GM15510 (cell line): ENCODE measurements around the gene BARHL1.

ENCODE experiments used
- POLR2A ChIP-seq: IDR thresholded peaks from 3 replicates; pipeline ENCODE4 v1.6.1; 2011; ENCODE audit warnings: borderline replicate concordance; ENCODE audit not compliant: insufficient read length; ENCODE audit errors: extremely low read depth

BARHL1 gene

GRCh38 chr9:132588501-132589147 is 6.2 kb downstream of the BARHL1 start:
- no peak for TF ChIP-seq POLR2A

DNA sequence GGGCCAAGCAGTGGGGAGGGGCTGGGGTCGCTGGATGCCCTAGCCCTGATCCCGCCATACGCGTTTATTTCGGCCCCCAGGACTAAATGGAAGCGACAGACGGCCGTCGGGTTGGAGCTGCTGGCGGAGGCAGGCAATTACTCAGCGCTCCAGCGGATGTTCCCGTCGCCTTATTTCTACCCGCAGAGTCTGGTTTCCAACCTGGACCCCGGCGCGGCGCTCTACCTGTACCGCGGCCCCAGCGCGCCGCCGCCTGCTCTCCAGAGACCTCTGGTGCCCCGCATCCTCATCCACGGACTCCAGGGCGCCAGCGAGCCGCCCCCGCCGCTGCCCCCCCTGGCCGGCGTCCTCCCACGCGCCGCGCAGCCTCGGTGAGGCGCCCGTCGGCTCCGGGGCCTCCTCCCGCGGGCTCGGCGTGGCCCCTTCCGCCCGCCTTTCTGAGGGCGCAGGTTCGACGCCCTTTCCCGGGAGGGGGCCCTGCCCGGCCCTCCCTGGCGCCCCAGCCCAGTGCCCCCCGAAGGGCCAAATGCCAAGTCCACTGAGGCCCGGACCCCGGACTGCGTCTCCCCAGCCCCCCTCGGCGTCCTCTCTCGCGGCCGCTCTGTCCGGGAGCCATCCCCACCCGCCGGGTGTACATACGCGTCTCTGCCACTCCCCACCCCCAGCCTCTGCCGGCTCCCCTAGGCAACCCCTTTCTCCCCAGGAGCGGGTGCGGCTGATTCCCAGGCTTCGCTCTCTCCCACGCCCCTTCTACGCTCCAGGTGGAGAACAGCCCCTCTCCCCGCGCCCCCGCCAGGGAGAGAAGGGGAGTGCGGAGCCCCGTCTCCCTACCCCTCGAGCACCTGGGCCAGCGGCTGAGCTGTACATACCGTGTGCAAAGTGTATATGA is 7.0 kb downstream of the BARHL1 start:
- no peak for TF ChIP-seq POLR2A

- TF ChIP-seq POLR2A, result no peak
These were observed 7.6 kb downstream of the BARHL1 start for GRCh38 chr9:132590037-132590317.

- TF ChIP-seq POLR2A, result no peak
These were observed 8.1 kb downstream of the BARHL1 start for GRCh38 chr9:132590318-132591182.

DNA sequence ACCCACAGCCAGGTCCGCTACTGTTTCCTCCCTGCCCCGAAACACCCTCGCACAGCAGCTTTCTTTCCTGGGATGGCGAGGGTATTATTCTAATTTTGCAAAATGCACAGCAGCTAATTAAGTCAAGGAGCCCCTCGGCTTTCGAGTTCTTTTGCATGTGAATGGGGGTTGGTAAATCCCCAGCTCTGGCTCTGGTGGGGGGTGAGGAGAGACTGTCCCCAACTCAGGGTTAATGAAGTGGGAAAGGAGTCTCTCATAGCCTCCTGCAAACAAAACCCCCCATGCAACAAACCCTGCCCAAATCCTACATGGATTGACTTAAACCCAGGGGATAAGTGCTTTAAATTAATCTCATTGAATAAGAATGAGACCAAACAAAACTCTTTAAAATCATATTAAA is 8.8 kb downstream of the BARHL1 start:
- TF ChIP-seq POLR2A, result no peak

DNA sequence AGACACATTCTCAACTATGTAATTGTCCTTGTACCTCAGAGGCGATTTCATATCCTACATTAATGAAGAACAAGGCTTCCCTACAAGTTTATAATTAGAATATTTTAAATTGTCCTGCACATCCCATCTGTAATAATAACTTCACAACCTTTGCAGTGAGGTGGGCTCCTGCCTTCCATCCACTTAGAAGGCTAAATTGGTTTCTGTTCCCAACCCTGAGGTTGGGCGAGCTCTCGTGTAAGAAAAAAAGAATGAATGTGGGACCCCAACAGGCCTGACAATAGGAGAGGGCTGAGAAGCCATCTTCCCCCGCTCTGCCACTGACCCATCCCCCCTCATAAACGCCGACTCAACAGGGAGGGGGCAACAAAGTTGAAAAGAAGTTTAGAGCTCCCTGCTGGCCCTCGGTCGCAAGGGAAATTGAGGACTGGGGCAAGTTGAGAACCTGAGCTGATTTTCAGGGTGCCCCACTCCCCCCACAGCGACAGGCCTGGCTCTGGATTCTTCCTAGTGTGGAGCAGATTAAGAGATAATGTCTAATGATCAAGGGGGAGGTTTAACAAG is 9.4 kb downstream of the BARHL1 start:
- TF ChIP-seq POLR2A, result no peak

GRCh38 chr9:132592451-132592850 is 10.0 kb downstream of the BARHL1 start:
- TF ChIP-seq POLR2A, result no peak

GRCh38 chr9:132594412-132594811 is 12.0 kb downstream of the BARHL1 start:
- TF ChIP-seq POLR2A, result no peak

GRCh38 chr9:132595319-132595718 is 12.9 kb downstream of the BARHL1 start:
- no peak for TF ChIP-seq POLR2A

DNA sequence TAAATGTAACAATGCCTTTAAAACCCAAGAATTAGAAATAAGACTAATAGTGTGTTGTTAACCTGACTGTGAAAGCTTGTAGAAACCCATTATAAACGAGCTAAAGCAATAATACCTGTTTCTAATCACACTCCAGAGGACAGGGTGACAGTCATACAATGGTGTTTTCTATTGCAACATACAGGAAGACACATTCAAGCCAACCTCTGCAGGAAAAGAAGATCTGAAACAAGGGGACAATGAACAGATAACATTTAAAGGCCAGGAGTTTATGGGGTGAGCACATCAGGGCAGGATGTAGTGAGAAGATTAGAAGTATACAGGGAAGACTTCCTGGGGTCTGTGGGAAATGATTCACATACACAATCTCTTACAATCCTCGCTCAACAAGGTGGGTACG is 13.8 kb downstream of the BARHL1 start:
- TF ChIP-seq POLR2A, result no peak

GRCh38 chr9:132597073-132597775 is 14.8 kb downstream of the BARHL1 start:
- no peak for TF ChIP-seq POLR2A

- no peak for TF ChIP-seq POLR2A
These were observed 18.0 kb downstream of the BARHL1 start for GRCh38 chr9:132600326-132600984.

DNA sequence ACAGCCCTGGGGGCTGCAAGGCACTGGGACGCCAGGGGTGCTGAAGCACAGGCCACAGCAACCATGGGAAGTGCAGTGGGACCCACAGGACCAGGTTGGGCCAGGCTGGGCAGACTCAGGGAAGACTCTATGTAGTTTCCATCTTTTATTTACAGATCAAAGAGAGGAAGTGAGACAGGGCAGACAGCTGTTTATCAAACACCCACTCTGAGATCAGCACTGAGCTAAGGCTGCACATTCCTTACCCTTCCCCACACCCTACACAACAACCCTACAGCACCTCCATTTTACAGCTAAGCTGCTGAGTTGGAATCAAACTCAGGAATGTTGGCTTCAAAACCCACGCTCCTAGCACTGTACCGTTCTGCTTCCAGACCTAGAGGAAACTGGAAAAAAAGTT is 19.8 kb downstream of the BARHL1 start:
- TF ChIP-seq POLR2A, result no peak

DNA sequence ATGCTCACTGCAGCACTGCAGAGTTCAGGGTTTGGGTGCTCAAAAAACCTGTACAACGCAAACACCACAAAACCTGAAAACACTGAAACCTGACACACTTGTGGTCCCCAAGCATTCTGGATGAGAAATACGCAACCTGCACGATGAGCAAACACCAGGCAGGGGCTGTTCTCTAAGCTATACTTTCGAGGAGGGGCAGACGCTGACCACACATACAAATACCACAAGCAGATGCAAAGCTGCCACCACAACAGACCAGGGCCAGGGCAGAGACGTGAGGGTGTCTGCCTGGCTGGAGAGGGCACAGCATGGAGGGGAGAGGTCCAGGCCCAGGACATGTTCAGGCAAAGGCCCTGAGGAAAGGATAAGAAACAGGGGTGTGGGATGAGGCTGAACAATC is 23.0 kb downstream of the BARHL1 start:
- TF ChIP-seq POLR2A, result no peak
